Activated CD4-positive, alpha-beta memory T cell treated with anti-CD3 and anti-CD28 coated beads, Interleukin-2, amount 10 ng/mL, durations not matched to agents 7 days and 5 days (primary cell): ENCODE results near the gene RASGRF2. TPM values are rescaled to one million over a fixed set of nuclear protein-coding genes. Genes with fewer than 3 reads are reported as not detected.

Experiments
- CTCF ChIA-PET: fragments of 350-600 bp; sonication (Branson Sonifier 250); formaldehyde crosslinking; loops from one replicate; lab custom pipeline; 2021; ENCODE audit warnings: antibody characterized with exemption, inconsistent platforms; lab: Charles Lee
- POLR2A ChIA-PET: fragments of 350-600 bp; sonication (Branson Sonifier 250); formaldehyde crosslinking; loops from one replicate; lab custom pipeline; 2021; ENCODE audit warnings: antibody characterized with exemption; lab: Charles Lee
- DNase-seq: peaks from one replicate; pipeline ENCODE4 v3.0.0-alpha.2; 2020
- H3K27ac Mint-ChIP-seq: one replicate; pipeline ENCODE4 v1.8.0; 2021; ENCODE audit warnings: mild to moderate bottlenecking, mixed read lengths
- H3K27me3 Mint-ChIP-seq: one replicate; pipeline ENCODE4 v1.8.0; 2021; ENCODE audit warnings: mixed read lengths
- H3K36me3 Mint-ChIP-seq: one replicate; pipeline ENCODE4 v1.8.0; 2021; ENCODE audit warnings: low read depth, mixed read lengths
- H3K4me1 Mint-ChIP-seq: one replicate; pipeline ENCODE4 v1.8.0; 2021; ENCODE audit warnings: mixed read lengths
- H3K4me3 Mint-ChIP-seq: one replicate; pipeline ENCODE4 v1.8.0; 2021; ENCODE audit warnings: mild to moderate bottlenecking, mixed read lengths
- H3K9me3 Mint-ChIP-seq: one replicate; pipeline ENCODE4 v1.8.0; 2021; ENCODE audit warnings: mixed read lengths
- total RNA-seq, 2 experiments: library from RNA; stranded (reverse); gene quantifications; one replicate each; pipeline ENCODE4 v1.2.3, GENCODE V29; 2021

The RASGRF2 gene
- total RNA-seq, 2 experiments from 2014 or later: 2.4 to 3.3 TPM

DNA sequence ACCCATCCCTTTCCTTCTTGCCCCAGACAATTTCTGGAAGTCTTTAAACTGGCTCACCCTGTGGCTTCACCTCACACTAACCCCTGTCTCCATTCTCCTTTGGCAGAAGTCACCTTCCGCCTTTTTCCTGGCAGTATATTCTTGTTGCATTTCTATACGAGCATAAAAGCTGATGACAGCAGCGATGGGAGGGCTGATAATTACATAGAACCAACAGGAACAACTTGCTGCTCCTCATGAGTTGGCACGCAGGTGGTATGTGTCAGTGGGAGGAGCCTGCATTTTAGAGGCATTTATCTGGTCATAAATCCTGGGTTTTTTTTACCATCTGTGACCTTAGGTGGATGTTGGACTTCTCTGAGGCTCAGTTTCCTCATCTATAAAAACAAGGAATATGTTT is 211.6 kb downstream of the RASGRF2 start:
- ChIA-PET CTCF (no interaction called here), POLR2A (no interaction called here)
- Mint-ChIP-seq H3K36me3 (no peaks in the 10 kb centered on the region), H3K27me3 (no peaks in the 10 kb centered on the region), H3K4me1 (peaks cover 5% of the 10 kb centered on the region), H3K27ac (no peak overlapping the region), H3K9me3 (no peaks in the 10 kb centered on the region), H3K4me3 (no peak overlapping the region)
- DNase-seq: no peak

DNA sequence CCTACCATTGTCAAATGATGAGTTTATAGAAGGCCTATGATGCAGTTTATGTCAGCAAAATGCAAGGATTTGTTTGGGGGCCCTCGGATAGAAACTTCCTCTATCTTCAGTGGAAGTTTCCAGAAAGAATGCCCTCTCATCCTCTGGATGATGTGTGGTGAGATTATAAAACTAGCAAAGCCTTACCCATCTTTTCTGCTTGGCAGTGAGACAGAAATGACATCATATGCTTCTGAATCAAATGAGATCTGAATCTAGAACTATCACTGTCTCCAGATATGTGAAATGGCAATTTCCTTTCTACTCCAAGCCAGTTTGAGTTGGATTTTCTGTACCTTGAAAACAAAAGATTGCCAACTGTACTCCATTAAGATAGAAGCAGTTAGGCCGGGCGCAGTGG is 212.5 kb downstream of the RASGRF2 start:
- H3K4me1 Mint-ChIP-seq: peaks cover 5% of the 10 kb centered on the region
- CTCF ChIA-PET: no interaction called here
- POLR2A ChIA-PET: no interaction called here
- H3K36me3 Mint-ChIP-seq: no peaks in the 10 kb centered on the region
- H3K9me3 Mint-ChIP-seq: no peaks in the 10 kb centered on the region
- no peak overlapping the region for H3K27ac Mint-ChIP-seq
- no peak overlapping the region for H3K4me3 Mint-ChIP-seq
- H3K27me3 Mint-ChIP-seq: no peaks in the 10 kb centered on the region
- DNase-seq: no peak

DNA sequence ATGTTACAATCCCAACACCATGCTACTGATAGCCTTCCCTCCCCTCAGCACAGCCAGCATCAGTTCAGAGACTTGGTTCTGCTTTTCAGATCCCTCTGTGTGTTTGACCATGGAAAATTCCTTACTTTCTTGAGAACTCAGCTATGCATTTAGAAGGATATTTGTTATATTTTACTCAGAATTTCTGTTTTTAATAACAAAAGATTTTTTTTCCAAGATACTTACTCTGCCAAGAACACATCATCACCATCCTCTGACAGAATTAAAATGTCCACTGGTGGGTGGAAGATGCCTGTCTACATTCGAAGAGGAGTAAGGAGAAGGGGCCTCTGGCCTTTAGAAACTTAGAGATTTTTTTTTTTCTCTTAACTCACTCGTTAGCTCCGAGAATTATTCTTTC is 216.9 kb downstream of the RASGRF2 start:
- Mint-ChIP-seq H3K9me3 (no peaks in the 10 kb centered on the region), H3K4me1 (peaks cover under 1% of the 10 kb centered on the region), H3K36me3 (no peaks in the 10 kb centered on the region), H3K4me3 (no peak overlapping the region), H3K27ac (no peak overlapping the region), H3K27me3 (no peaks in the 10 kb centered on the region)
- CTCF ChIA-PET: no interaction called here
- no peak for DNase-seq
- POLR2A ChIA-PET: interaction anchor here (0.6 kb wide), 1 partner anchor 74 kb away, joined by 3 read pairs; no protein-coding TSS in a partner anchor

DNA sequence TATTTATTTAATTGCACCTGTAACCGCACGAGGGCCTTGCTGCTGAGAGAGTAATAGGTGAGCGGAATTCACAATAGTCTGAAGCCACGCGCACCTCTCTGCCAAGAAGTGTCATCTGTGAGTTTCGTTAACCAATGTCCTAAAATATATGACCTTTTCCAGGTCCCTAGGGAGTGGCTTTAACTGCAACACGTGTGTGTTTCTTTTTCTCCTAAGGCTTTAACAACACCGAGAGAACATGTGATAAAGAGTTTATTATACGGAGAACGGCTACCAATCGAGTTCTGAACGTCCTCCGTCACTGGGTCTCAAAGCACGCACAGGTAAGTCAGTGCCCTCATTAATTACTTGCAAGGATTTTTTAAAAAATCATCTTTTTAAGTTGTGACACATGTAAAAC is 219.8 kb downstream of the RASGRF2 start:
- ChIA-PET CTCF (no interaction called here), POLR2A (no interaction called here)
- Mint-ChIP-seq H3K27me3 (no peaks in the 10 kb centered on the region), H3K36me3 (no peaks in the 10 kb centered on the region), H3K9me3 (no peaks in the 10 kb centered on the region), H3K4me1 (peaks cover 19% of the 10 kb centered on the region), H3K4me3 (no peak overlapping the region), H3K27ac (no peak overlapping the region)
- DNase-seq: no peak

DNA sequence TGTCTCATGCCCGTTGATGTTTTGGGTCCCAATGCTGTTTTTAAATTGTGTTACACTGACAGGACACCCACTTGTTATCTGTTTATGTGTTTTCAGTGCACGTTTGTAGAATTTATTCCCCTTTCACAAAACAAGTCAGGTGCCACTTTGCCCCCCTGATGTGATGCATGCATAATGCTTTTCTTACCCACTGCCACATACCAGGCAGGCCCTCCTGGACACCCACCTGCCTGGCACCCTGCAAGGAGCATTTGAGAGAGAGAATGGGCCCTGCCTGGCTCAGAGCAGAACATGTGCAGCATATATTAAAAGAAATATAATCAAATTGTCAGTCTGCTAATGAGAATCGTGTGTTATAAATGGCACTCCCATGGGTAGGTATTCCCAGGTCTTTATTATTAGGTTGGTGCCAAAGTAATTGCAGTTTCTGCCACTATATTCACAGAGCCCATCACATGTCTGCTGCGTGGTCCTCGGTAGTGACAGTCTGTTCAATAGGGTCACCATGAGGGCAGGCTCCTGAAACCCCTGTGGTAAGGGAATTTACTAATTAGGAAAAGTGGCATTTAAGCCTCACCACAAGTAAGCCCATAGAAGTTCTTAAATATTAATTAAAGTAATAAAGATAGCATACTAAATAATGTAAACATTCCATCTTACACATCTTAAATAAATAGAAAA is 220.8 kb downstream of the RASGRF2 start:
- Mint-ChIP-seq H3K36me3 (no peaks in the 10 kb centered on the region), H3K4me3 (no peak overlapping the region), H3K4me1 (peaks cover 19% of the 10 kb centered on the region), H3K27me3 (no peaks in the 10 kb centered on the region), H3K9me3 (no peaks in the 10 kb centered on the region), H3K27ac (no peak overlapping the region)
- DNase-seq: no peak
- CTCF ChIA-PET: no interaction called here
- POLR2A ChIA-PET: no interaction called here

DNA sequence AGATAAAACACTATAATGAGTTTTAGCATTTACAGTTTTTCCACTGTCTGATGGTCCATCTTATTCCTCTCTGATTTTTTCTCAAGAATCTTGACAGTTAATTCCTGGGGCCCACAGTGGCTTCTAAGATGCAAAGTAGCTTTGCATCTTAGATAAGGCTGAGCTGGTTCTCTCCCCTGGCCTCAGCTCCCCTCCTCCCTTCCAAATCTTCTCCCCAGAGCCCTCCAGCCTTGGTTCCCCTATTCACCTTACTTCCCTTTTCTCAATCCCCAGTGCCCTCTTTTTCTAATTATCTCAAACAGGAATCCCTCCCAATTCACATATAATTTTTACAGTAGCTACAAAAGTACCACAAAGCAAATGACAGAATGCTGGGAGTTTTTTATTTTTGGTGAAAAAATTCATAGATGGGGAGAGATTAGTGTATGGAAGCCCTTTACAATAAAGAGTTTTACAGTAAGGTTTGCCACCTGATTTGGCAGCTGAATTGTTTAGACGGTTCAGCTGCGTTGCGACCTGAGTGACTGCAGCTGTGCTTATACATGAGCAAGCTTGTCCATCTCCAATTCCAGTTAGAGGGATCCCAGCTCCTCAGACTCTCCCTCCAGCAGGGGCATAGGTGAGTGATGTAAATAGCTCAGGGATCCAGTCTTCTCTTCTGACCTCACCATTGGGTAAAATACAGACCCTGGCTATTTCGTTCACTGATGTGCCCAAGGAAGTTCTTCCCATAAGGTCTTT is 221.6 kb downstream of the RASGRF2 start:
- H3K4me1 Mint-ChIP-seq: peaks cover 19% of the 10 kb centered on the region
- no peak overlapping the region for H3K4me3 Mint-ChIP-seq
- DNase-seq: no peak
- no peaks in the 10 kb centered on the region for H3K36me3 Mint-ChIP-seq
- no peak overlapping the region for H3K27ac Mint-ChIP-seq
- ChIA-PET CTCF (no interaction called here), POLR2A (no interaction called here)
- no peaks in the 10 kb centered on the region for H3K9me3 Mint-ChIP-seq
- no peaks in the 10 kb centered on the region for H3K27me3 Mint-ChIP-seq

DNA sequence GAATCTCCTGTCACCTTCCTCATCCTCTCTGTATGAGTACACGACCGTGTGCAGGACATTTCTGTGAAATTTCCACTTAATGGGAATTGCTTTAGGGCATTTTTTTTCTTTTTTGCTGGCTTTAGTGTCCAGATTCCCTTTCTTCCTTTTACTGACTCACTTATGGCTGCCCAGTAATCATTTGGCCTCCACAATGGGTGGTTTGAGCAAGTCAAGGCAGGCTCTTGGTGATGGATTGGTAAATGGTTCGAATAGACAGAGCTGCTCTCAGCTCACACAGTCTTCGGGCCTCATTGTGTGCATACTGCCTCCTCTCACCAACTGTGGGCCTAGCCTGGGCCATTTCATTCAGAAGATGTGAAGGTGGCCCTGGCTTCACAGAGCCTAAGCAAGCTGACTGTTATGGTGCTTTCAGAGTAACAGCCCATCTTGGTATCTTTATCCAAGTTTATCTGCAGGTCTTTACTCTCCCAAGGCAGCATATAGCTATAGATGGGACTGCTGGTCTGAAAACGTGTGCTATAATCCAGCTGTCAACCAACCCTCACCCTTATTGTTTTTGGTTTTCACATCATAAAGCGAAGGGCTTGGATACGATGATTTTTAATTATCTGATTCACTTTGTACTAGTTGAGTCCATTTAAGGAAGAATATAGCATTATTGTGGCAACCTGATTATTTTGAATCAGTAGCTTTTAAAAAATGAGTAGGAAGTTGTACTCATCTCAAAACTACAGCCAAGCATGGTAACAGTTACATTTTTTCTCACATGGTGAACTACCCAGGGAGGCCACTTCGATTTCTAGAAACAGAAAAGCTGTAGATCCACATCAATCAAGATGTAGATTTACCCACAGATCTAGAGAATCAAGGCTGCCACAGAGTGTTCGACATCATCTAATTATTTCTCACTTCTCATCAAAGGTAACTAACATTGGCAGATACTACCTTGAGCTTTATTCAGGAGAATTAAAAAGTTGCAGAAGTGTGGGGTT is 222.5 kb downstream of the RASGRF2 start:
- no peaks in the 10 kb centered on the region for H3K36me3 Mint-ChIP-seq
- ChIA-PET CTCF (interaction anchor here (0.9 to 1.5 kb wide), 4 partner anchors 10 to 55 kb away, joined by 3 to 6 read pairs (median 6); no protein-coding TSS in a partner anchor), POLR2A (interaction anchor here (1.1 to 1.2 kb wide), 2 partner anchors 10 to 19 kb away, joined by 3 to 4 read pairs; no protein-coding TSS in a partner anchor)
- H3K27me3 Mint-ChIP-seq: no peaks in the 10 kb centered on the region
- peaks cover 22% of the 10 kb centered on the region for H3K4me1 Mint-ChIP-seq
- H3K9me3 Mint-ChIP-seq: no peaks in the 10 kb centered on the region
- DNase-seq: no peak
- H3K27ac Mint-ChIP-seq: peak overlapping the region; percentile 34
- no peak overlapping the region for H3K4me3 Mint-ChIP-seq

DNA sequence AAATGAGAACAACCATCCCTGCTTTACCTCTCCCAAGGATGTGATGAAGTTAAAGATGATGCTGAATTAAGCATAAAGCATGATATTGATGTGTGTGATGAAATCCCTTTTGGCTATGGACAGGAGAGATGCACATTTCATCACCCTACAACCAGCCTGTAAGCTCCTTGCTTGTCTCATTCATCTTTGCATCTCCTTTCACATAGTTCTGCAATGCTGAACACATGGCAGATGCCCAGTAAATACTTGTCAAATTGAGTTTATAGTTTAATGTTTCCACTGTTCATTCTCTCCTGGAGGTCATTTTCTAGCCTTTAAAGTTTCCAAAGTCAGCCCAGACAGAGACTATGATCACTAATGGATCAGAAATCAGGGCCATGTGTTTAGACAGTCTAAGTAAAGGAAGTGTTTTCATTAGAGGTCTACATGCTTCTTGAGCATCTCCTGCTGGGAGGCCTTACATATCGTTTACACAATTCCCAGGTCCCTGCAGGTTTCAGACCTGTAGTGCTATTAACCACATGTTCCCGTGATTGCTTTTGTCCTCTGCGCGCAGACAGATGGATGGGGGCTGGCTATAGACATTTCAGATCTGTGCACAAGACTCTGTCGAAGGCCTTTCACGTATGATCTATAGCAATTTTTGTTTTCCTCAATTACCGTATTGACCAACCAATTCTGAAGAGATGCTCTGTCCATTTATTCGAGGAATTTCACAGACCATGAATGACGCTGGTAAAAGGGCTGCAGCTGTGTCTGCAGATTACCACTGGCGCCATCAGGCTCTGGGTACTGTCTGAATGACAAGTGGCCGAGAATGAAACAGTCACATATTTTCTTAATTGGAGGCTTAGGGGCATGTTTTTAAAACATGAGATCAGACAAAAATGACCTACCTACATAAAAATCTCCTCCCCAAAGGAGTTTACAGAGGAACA is 223.9 kb downstream of the RASGRF2 start:
- no peaks in the 10 kb centered on the region for H3K27me3 Mint-ChIP-seq
- no peaks in the 10 kb centered on the region for H3K36me3 Mint-ChIP-seq
- no peak for DNase-seq
- peaks cover 35% of the 10 kb centered on the region for H3K4me1 Mint-ChIP-seq
- no peak overlapping the region for H3K27ac Mint-ChIP-seq
- ChIA-PET POLR2A (interaction anchor here (1.1 to 1.2 kb wide), 2 partner anchors 9 to 17 kb away, joined by 3 to 4 read pairs; no protein-coding TSS in a partner anchor), CTCF (interaction anchor here (0.6 to 3.3 kb wide), 5 partner anchors 9 to 76 kb away, joined by 3 to 17 read pairs (median 5); no protein-coding TSS in a partner anchor)
- H3K9me3 Mint-ChIP-seq: no peaks in the 10 kb centered on the region
- no peak overlapping the region for H3K4me3 Mint-ChIP-seq

DNA sequence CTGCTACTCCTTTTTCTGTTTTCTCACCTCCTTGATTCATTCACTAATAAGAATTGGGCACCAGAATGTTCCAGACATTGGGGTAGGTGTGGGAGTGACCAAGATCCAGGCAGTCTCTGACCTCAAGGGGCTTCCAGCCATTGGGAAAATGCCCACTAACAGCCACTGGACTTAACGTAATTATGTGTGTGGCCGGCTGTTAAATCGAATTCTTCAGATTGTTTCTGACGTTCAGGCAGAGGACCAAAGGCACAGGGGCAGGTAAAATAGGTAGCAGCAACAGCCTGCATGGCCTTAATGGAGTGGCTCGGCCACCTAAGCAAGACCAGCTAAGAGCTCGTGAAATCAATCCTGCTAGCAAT is 224.6 kb downstream of the RASGRF2 start:
- H3K27me3 Mint-ChIP-seq: no peaks in the 10 kb centered on the region
- H3K4me3 Mint-ChIP-seq: no peak overlapping the region
- H3K27ac Mint-ChIP-seq: no peak overlapping the region
- no peak for DNase-seq
- CTCF ChIA-PET: interaction anchor here (3.3 kb wide), 1 partner anchor 10 kb away, joined by 17 read pairs; no protein-coding TSS in a partner anchor
- no peaks in the 10 kb centered on the region for H3K9me3 Mint-ChIP-seq
- POLR2A ChIA-PET: no interaction called here
- no peaks in the 10 kb centered on the region for H3K36me3 Mint-ChIP-seq
- H3K4me1 Mint-ChIP-seq: peaks cover 35% of the 10 kb centered on the region

DNA sequence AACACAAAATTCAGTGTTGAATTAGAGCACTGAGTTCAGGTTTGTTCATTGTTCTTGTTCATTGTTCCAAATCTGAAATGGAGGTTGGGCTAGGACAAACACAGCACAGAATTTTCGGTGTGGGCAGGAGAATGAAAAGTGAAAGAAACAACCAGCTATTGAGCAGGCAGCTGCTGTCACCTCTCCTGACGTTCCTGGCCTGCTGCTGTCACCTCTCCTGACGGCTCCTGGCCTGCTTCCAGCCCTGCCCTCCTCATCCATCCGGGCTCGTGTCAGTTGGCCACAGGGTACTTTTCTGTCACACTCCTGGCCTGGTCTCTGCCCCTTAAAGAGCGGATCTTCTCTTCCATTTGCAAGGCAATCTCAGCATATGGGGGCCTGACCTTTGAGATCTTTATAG is 227.7 kb downstream of the RASGRF2 start:
- no peaks in the 10 kb centered on the region for H3K9me3 Mint-ChIP-seq
- DNase-seq: no peak
- H3K27ac Mint-ChIP-seq: no peak overlapping the region
- ChIA-PET CTCF (interaction anchor here (3.3 kb wide), 1 partner anchor 7 kb away, joined by 17 read pairs; no protein-coding TSS in a partner anchor), POLR2A (no interaction called here)
- H3K4me1 Mint-ChIP-seq: peaks cover 28% of the 10 kb centered on the region
- H3K36me3 Mint-ChIP-seq: no peaks in the 10 kb centered on the region
- no peaks in the 10 kb centered on the region for H3K27me3 Mint-ChIP-seq
- H3K4me3 Mint-ChIP-seq: no peak overlapping the region

DNA sequence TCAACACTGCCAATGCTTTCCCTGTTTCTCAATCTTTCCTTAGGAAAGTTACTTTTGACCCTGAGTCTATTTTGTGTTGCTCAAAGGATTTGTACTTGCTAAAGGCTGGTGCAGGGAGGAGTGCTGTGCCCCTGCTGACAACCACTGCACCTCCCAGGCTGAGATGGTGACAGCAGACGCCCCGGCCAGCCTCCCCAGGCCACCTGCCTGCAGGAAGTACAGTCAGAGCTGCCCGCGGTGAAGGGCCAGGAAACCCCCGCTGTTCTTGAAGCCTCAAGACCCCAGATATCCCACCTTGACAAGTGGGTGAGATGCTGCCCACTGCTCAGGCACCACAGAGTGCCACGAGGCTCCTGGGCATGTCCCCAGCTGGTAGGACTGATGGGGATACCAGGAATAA is 228.8 kb downstream of the RASGRF2 start:
- ChIA-PET CTCF (interaction anchor here (1.2 kb wide), 1 partner anchor 14 kb away, joined by 3 read pairs; no protein-coding TSS in a partner anchor), POLR2A (no interaction called here)
- Mint-ChIP-seq H3K4me3 (no peak overlapping the region), H3K36me3 (no peaks in the 10 kb centered on the region), H3K27ac (no peak overlapping the region), H3K4me1 (peaks cover 17% of the 10 kb centered on the region), H3K9me3 (no peaks in the 10 kb centered on the region), H3K27me3 (no peaks in the 10 kb centered on the region)
- no peak for DNase-seq
